AG04450 (cell line): ENCODE measurements around the gene GMPPA. TPM values are rescaled to one million over a fixed set of nuclear protein-coding genes. Genes with fewer than 3 reads are reported as not detected.

Source experiments
- CTCF ChIA-PET: fragments of 300-600, 350-600 bp; formaldehyde crosslinking; extraction: SDS; loops from one replicate; lab custom pipeline; 2022; ENCODE audit warnings: antibody characterized with exemption, inconsistent platforms; lab: Charles Lee
- POLR2A ChIA-PET: fragments of 350-600 bp; formaldehyde crosslinking; extraction: SDS; loops from one replicate; lab custom pipeline; 2021; ENCODE audit warnings: antibody characterized with exemption, inconsistent platforms; lab: Yijun Ruan, JAX
- DNase-seq: peaks from one replicate; pipeline ENCODE4 v3.0.0-alpha.2; 2011; ENCODE audit warnings: low read depth, low spot score
- H3K27ac ChIP-seq: one replicate; pipeline ENCODE4 v1.5.1; 2012; ENCODE audit warnings: low read depth, low read length, control low read depth
- H3K27me3 ChIP-seq: one replicate; pipeline ENCODE4 v1.6.0; 2012; ENCODE audit warnings: low read length; ENCODE audit not compliant: control insufficient read depth, insufficient read depth
- H3K4me3 ChIP-seq: 2 replicates; pipeline ENCODE4 v1.5.1; 2011; ENCODE audit warnings: mild to moderate bottlenecking, low read depth, low read length, control low read depth
- H3K9me3 ChIP-seq: 2 replicates; pipeline ENCODE4 v1.5.1; 2012; ENCODE audit warnings: low read length; ENCODE audit not compliant: control insufficient read depth, insufficient read depth
- CTCF ChIP-seq: IDR thresholded peaks from 2 replicates; pipeline ENCODE4 v1.5.1; 2011; ENCODE audit warnings: low read depth, low read length, control low read depth, inconsistent platforms
- polyA plus RNA-seq: library from polyadenylated mRNA; depleted of rRNA; stranded (reverse); fragments of >200 nt; gene quantifications from 2 replicates; pipeline ENCODE4 v1.2.3, GENCODE V29; 2011

The GMPPA gene
- polyA plus RNA-seq, 1 experiment, result 90.1 TPM

- Histone ChIP-seq H3K4me3 (peak overlapping the region; percentile 69), H3K27ac (no peak overlapping the region), H3K27me3 (peaks cover 4% of the 10 kb centered on the region), H3K9me3 (no peaks in the 10 kb centered on the region; the same call in 1 of the 2 replicates)
- DNase-seq, result peak; percentile 37
- POLR2A ChIA-PET, result interaction anchor here (0.6 to 1.6 kb wide), 5 partner anchors 8 to 19 kb away, joined by 3 to 7 read pairs (median 3); partner anchors contain the start of genes CHPF, OBSL1 and TMEM198
- TF ChIP-seq CTCF, result no peak
- CTCF ChIA-PET, result interaction anchor here (1.6 to 2.4 kb wide), 3 partner anchors 8 to 150 kb away, joined by 4 to 17 read pairs (median 5); no protein-coding TSS in a partner anchor
Measured at GRCh38 chr2:219552382-219553167, 53.9 kb downstream of the GMPPA start.

- no peaks in the 10 kb centered on the region; the same call in 1 of the 2 replicates for H3K9me3 ChIP-seq
- H3K27ac ChIP-seq, result no peak overlapping the region
- H3K4me3 ChIP-seq, result peak overlapping the region; percentile 69
- POLR2A ChIA-PET, result interaction anchor here (1.1 to 1.6 kb wide), 3 partner anchors 8 to 9 kb away, joined by 3 to 7 read pairs (median 4); partner anchors contain the start of genes CHPF and TMEM198
- CTCF ChIA-PET, result interaction anchor here (1.6 kb wide), 2 partner anchors 12 to 151 kb away, joined by 4 to 5 read pairs; no protein-coding TSS in a partner anchor
- H3K27me3 ChIP-seq, result peaks cover 8% of the 10 kb centered on the region
- no peak for TF ChIP-seq CTCF
- no peak for DNase-seq
Measured at GRCh38 chr2:219553168-219553417, 54.4 kb downstream of the GMPPA start.

GRCh38 chr2:219553463-219553963 lies 54.8 kb downstream of the GMPPA start:
- CTCF ChIA-PET, result interaction anchor here (1.6 kb wide), 1 partner anchor 12 kb away, joined by 5 read pairs; no protein-coding TSS in a partner anchor
- Histone ChIP-seq H3K27ac (no peak overlapping the region), H3K4me3 (no peak overlapping the region), H3K27me3 (peaks cover 9% of the 10 kb centered on the region), H3K9me3 (no peaks in the 10 kb centered on the region; the same call in 1 of the 2 replicates)
- no peak for TF ChIP-seq CTCF
- no peak for DNase-seq
- POLR2A ChIA-PET, result interaction anchor here (0.5 kb wide), 1 partner anchor 16 kb away, joined by 8 read pairs; no protein-coding TSS in a partner anchor

GRCh38 chr2:219554350-219554749 lies 55.7 kb downstream of the GMPPA start:
- H3K4me3 ChIP-seq, result no peak overlapping the region
- peaks cover 3% of the 10 kb centered on the region; the same call in 1 of the 2 replicates for H3K9me3 ChIP-seq
- ChIA-PET CTCF (interaction anchor here (0.7 kb wide), 1 partner anchor 136 kb away, joined by 3 read pairs; no protein-coding TSS in a partner anchor), POLR2A (no interaction called here)
- H3K27ac ChIP-seq, result no peak overlapping the region
- H3K27me3 ChIP-seq, result peaks cover 9% of the 10 kb centered on the region
- TF ChIP-seq CTCF, result no peak
- no peak for DNase-seq

- TF ChIP-seq CTCF, result no peak
- Histone ChIP-seq H3K9me3 (peaks cover 4% of the 10 kb centered on the region; the same call in 1 of the 2 replicates), H3K27ac (no peak overlapping the region), H3K27me3 (peaks cover 9% of the 10 kb centered on the region), H3K4me3 (no peak overlapping the region)
- POLR2A ChIA-PET, result no interaction called here
- CTCF ChIA-PET, result no interaction called here
- DNase-seq, result no peak
Measured at GRCh38 chr2:219555956-219556355, 57.3 kb downstream of the GMPPA start.
